HG03097 (cell line): Measurements from ENCODE around the gene BTG4.

Experiments used
- ATAC-seq: cut with Tn5 transposase; IDR thresholded peaks from one replicate; pipeline ENCODE4 v1.9.1; 2021; ENCODE audit not compliant: unreplicated experiment, low FRiP score

The BTG4 gene

DNA sequence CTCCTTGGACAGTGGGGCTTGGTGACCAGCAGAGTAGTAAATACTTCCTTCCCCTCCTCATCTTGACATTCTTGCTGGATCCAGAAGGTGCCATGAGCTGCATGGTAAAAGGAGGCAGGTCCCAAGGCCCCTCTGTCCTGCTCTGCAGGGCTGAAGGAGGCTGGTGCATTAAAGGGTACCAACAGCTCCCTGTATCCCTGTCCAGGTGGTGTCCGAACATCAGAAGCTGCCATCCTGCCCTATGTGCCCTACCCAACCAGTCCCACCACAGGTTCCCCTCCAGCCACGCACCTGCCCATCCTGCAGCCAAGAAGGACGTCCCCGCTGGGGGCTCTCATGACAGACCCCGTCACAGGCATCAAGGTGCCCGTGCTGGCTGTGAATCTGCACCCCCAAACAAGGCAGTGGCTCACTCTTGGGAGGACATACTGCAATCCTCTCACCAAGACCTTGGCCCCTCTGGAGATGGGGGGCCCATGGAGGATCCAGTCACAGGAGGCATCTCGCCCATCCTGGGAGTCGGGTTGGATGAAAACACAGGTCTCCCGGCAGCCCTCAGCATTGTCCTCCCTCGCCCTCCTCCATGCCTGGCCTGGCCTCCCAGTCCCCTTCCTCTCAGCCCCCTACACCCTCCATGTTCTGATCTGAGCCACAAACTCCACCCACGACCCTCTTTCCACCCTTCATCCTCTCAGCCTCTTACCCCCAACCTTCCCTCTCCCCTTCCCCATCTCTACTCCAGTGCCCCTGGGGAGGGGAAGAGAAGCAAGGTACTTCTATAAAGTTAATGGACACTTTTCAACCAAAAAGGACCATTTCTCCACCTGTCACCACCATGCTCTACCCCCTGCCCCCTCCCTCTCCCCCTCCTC is 55.1 kb downstream of the BTG4 start:
- no peak for ATAC-seq

DNA sequence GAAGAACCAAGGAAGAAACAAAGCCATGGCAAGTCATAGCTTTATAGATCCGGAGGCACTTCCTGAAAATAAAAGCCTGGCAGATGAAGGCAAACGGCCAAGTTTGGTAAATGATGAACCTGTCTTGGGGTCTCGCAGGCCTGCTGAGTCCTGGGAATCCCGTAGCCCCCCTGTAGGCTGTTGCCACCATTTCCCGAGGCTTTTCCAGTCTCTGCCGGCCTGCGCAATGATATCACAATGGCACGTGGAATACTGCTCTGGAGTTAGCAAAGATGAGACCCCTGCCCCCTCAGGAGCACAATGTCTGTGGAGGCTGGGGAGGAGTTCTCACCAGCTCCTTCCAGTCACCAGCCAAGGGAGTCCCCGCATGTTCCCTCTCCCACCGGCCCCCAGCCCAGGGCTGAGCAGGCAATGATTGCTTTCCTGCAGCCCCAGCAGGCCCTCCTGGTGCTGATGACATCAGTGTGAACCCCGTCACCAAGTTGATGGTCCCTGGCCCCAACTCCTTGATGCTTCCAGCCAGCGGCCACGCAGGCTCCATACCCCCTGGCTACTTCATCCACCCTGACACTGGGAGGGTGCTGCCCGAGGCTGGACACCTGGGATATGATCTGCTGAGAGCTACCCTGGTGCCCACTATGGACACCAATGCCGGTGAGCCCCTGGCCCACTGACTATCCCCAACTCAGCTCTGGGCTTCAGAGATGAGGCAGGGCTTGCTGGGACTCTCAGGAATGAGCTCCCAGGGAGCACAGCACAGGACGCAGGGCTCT is 55.9 kb downstream of the BTG4 start:
- no peak for ATAC-seq

DNA sequence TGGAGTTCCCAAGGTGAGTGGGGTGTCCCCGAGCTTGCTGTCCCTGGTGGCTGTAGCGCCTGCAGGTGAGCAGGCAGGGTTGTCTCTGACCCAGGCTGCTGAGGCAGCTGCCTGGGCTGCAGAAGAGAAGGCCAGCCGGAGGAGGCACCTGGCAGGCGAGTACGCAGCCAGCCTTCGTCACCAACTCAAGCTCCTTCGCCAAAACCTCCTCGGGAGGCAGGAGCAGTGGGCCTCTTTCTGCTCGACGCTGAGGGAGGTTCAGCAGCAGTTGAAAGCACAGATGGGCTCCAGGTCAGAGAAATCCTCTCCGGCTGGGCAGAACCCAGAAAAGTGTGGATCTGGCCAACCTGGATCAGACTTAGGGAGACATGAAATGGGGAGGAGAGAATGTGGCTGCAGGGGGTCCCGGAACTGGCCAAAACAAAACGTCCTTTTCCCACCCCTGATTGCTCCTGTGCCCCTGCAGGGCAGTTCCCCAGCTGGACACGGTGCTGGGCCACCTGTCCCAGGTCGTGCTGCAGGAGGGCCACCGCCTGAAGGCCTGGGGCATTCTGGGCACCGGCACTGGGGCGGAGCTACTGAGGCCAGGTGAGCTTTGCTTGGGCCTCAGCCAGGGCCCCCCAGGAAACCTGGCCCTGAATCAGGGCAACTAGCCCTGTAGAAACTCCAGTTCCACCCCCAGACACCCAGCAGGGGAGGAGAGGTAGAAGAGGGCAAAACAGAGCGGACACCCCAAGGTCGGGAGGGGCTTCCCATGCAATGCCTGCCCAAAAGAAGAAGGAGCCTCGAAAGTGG is 56.7 kb downstream of the BTG4 start:
- ATAC-seq, result no peak

DNA sequence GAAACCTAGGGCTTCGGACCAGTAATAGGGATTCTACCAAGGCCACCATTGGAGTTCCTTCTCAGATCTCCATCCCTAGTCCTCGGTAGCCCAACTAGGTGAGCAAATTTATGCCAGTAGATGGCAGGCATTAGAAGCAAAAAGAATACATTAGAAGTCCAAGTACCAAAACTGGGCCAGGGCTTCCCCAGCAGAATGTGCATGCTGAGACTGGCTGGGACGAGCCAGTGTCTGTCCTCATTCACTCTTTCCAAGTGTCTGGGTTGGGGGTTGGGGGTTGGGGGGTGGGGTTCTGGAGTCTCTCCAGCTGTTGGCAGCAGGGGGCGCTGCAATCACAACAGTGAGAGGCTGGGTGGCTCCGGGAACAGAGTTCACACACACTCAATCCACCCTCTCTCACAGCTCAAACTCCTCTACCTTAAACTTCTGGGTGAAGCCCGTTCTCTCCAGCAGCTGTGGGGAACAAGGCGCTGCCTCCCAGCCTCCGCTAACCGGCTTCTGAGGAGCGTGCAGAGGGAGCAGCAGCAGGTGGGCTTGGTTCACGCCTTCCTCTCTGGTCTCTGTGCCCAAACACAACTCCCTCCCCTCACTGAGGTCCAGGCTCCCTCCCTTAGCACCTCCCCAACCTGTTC is 57.5 kb downstream of the BTG4 start:
- ATAC-seq, result no peak

DNA sequence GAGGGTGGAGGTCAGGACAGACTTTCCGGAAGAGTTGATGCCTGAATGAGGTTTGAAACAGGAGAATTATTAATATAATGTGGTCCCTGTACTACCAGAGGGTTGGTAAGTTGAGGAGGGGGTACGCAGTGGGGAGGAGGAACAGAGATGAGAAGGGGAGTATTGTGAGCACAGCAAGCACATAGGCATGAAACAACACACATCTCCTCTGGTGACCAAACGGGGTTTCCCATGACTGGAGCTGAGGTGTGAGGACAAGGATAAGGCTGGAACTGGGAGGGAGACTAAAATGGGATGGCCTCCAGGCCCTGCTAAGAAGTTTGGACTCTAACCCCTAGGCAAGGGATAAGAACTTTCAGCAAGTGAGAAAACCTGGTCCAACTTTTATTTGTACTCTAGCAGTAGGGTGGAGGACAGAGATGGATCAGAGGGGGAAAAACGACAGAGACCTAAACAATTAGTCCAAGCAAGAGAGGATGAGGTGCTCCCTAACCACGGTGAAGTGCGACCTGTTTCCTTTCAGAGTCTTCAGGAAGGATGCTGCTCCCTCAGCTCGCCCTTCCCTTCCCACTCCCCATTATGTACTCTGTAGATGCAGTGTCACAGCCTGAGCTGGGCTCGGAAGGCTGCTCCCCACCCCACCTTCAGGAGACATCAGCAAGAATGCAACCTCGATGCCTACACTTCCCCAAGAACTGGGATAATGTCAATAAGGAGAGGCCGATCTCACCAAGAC is 59.2 kb downstream of the BTG4 start:
- no peak for ATAC-seq

DNA sequence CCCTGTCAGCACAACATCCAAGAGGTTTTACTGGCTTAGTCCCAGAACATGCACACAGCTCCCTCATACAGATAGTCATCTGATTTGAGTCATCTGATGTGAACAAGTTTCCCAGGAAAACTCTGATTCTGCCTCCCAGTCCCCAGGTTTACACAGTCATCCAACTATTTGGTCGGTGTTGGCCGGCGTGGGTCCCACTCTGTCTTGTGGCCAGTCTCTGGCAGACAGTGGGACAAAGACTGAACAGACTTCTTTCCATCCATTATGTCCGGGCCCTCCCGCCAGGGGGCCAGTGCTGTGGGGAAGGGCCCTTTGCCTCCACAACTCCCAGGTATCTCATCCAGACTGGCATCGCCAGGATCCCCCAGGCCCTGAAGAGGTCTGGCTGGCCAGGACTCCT is 60.0 kb downstream of the BTG4 start:
- ATAC-seq, result no peak

DNA sequence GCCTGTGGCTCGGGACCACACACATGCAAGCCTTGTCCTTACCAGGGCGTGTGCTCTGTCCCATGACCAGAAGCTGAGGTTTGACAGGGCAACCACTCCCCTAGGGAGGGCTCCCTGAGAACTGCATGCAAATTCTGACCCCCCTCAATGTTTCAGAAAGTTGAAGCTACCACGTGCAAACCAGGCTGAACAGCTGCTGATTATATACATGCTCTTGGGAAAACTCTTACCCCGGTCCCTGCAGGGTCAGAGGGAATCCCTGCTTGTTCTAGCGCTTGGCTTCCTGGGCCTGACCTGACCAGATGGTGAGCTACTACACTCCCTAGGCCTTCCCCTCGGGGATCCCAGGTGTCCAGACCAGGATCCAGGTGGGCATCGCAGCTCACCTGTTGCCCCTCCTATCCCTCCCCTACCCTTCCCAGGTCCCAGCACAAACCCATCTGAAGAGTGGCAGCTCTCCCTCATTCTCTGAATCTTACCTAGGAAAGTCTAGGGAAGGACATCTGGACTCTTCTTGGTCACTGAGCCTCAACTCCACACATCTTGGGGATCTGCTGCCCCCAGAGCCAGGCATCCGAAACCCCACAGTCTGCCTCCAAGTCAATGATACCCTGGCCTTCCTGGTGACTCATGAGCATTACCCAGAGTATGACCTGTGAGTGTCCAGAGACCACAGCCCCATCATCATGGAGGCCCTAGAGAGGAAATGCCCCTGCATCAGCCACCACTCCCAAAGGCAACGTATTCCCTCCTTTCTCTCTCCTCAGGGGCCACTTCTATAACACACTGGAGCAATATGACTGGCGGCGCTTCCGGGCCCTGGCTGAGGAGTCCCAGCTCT is 61.5 kb downstream of the BTG4 start:
- ATAC-seq, result peak; percentile 74

DNA sequence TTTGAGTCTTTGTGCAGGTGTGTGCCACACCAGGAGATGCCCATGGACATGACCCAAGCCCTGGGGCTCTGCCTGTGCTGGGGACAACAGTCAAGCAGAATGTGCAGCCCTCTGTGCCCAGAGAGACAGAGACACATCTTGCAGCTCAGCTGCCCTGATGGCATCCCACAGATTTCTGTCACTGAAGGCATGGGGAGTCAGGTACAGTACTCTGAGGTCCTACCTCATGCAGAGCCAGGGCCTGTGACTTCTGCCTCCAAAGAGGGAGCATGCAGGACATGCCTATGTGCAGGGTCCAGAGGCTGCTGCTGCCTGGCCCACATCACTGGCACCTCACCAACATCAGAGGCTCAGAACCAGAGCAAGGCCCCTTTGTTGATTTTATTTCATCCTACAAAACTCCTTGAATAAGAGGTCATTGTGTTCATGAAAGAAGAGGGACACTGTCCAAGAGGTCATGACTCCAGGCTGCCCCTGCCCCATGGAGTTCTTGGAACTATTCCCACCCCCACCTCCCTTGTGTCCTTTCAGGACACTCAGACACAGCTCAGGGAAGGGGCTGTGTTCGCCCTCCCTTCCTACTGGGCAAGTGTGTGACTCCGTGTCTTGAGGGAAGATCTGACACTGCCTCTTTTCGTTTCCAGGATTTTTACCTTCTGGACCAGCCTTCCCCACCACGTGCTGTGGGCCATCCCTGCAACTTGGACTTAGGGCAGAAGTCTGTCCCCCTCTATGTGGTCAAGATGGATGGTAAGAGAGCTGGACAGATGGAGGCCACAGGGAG is 62.3 kb downstream of the BTG4 start:
- no peak for ATAC-seq

DNA sequence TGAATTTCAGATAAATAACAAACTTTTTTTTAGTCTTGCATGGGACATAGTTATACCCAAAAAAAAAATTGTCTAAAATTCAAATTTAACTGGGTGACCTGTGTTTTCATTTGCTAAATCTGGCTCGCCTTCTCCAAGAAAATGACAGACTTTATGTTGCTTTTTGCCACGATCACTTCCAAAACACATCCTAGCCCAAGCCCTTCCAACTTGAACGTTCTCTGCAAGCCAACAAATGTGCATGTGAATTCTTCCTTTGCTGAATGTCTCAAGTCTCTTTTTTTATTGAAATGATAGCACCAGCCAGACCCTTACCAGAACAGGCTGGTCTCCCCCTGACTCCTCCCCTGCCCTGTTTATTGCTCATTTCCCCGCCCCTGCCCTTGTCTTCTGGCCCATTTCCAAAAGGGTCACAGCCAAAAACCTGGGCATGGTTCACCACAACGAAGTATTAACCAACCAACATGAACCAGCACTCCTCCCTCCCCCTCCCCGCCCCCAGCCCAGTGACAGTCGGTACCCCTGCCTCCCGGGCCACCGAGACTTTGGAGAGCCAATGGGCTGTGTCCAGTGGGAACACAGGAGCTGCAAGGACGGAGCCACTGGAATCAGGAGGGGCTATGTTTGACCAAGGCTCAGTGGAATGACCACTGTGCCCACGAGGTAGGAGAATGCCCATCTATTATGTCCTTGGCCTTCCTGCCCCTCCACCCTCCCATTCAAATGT is 63.2 kb downstream of the BTG4 start:
- no peak for ATAC-seq

DNA sequence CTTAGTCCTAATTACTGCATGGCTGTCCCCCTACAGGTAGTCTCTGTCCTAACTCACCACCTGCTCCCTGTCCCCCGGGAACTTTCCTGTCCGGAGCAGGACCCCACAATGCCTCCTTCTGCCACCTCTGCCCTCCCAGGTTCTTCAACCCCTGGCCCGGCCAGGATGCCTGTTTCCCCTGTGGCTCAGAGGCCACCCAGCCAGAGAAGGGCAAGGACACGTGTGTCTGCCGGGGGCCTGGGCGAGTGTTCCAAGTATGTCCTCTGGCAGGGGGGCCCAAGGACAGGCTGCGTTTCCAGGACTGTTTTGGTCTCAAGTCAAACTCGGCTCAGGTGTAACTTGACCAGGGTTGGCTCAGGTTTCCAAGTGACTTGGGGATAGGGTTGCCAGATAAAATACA is 63.8 kb downstream of the BTG4 start:
- ATAC-seq, result no peak

DNA sequence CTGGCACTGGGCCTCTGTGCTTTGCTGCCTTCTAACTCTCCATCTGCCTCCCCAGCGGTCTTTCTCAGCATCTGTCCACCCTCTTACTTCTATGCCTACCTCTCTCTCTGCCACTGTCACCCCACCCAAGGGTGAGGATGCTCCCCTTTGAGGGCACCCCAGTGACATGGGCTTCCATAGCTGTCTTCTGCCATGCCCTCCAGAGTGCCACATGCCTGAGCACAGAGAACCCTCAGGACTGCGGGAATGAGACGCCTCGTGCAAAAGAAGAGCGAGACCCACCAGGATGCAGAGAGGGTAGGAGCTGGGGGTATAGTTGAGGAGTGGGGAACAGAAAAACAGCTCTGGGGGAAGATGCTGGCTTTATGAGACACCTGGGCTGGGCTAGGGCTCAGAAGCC is 64.3 kb downstream of the BTG4 start:
- ATAC-seq, result no peak

DNA sequence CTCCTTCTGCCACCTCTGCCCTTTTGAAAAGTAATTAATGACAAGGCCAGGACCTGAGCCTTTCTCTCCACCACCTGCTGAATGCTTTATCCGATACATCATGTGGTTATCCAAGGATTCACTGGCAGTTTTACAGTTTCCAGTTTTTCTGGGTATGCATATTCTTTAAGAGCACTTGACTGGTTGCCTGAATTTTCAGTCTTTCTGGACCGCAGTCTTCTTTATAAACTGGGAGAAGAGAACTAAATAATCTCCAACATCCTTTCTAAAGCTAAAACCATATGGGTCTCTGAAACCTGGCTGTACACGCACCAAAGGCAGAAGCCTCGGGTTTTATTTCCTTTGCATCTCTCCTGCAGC is 65.1 kb downstream of the BTG4 start:
- ATAC-seq, result no peak

DNA sequence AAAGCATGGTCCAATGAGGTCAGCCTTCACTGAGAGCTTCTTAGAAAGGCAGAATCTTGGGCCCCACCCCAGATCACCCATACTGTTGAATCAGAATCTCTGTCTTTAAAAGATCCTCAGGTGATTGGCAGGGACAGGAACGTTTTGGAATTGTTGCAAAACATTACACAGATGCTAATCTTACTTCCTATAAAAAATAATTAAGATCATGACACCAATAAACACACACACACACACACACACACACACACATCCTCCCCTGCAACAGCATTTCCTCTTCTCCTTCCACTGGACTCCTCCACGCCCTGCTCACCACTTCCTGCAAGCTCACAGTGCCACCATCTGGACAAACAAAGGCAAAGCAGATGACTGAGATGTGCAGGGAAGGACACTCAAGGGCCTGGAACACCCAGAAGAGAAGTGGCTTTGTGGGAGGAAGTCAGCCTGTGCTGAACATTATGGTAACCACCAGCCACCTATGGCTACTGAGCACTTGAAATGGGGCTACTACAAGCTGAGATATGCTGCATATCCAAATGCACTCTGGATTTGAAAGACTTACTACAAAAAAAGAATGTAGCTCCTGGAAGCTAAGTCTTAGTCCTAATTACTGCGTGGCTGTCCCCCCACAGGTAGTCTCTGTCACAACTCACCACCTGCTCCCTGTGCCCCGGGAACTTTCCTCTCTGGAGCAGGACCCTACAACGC is 65.6 kb downstream of the BTG4 start:
- peak; percentile 80 for ATAC-seq

DNA sequence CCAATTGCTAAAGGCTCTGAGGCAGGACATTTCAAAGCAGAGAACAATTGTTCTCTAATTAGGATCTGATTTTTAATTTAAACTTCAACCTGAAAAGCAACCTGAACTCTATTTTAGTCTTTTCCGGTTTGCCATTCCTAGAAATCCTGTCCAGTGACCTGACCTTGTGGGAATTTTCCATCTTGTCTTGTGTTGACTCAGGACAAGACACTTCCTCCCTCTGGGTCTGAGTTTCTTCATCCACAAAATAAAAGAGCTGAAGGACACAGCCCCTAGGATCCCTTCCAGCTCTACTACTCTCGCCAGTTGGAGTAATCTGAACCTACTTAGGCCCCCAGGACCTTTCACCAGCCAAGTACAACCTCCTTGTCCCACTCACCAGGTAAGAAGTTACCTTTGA is 66.6 kb downstream of the BTG4 start:
- no peak for ATAC-seq
